ENCODE measurements around the gene IFT81.
A peak's percentile ranks its signal among the peaks of the same experiment; 100 is the strongest.
"Not testable (repeated sequence)": the region's sequence is repeated elsewhere in the genome, so short reads cannot be mapped to it uniquely, and the experiment has no call there.

Gene IFT81

GRCh38 chr12:110107369-110108281 lies 16.5 kb upstream of the IFT81 start:
- DNase-seq: no peak
- in situ Hi-C loops (cut with MboI; ENCODE audit: low pct_unique_long_range_greater_than_20kb, low sequenced_read_pairs): no loop called here

GRCh38 chr12:110108309-110109036 lies 15.7 kb upstream of the IFT81 start:
- no peak for DNase-seq
- in situ Hi-C loops (cut with MboI; ENCODE audit: low pct_unique_long_range_greater_than_20kb, low sequenced_read_pairs): no loop called here

GRCh38 chr12:110109037-110109836 lies 14.9 kb upstream of the IFT81 start:
- in situ Hi-C loops (cut with MboI; ENCODE audit: low pct_unique_long_range_greater_than_20kb, low sequenced_read_pairs): no loop called here
- DNase-seq: no peak

GRCh38 chr12:110109837-110110535 lies 14.2 kb upstream of the IFT81 start:
- DNase-seq: no peak
- in situ Hi-C loops (cut with MboI; ENCODE audit: low pct_unique_long_range_greater_than_20kb, low sequenced_read_pairs): no loop called here

GRCh38 chr12:110111476-110112334 lies 12.5 kb upstream of the IFT81 start:
- in situ Hi-C loops (cut with MboI; ENCODE audit: low pct_unique_long_range_greater_than_20kb, low sequenced_read_pairs): no loop called here
- DNase-seq: no peak

GRCh38 chr12:110112335-110112660 lies 11.9 kb upstream of the IFT81 start:
- in situ Hi-C loops (cut with MboI; ENCODE audit: low pct_unique_long_range_greater_than_20kb, low sequenced_read_pairs): no loop called here
- no peak for DNase-seq

GRCh38 chr12:110114528-110114937 lies 9.6 kb upstream of the IFT81 start:
- in situ Hi-C loops (cut with MboI; ENCODE audit: low pct_unique_long_range_greater_than_20kb, low sequenced_read_pairs): no loop called here
- no peak for DNase-seq

GRCh38 chr12:110115675-110116074 lies 8.5 kb upstream of the IFT81 start:
- in situ Hi-C loops (cut with MboI; ENCODE audit: low pct_unique_long_range_greater_than_20kb, low sequenced_read_pairs): no loop called here
- DNase-seq: no peak

GRCh38 chr12:110116623-110117022 lies 7.5 kb upstream of the IFT81 start:
- in situ Hi-C loops (cut with MboI; ENCODE audit: low pct_unique_long_range_greater_than_20kb, low sequenced_read_pairs): no loop called here

GRCh38 chr12:110117210-110117609 lies 6.9 kb upstream of the IFT81 start:
- DNase-seq; in situ Hi-C loops (cut with MboI; ENCODE audit: low pct_unique_long_range_greater_than_20kb, low sequenced_read_pairs): not testable (repeated sequence)

More at GRCh38 chr12:110116623-110117022, 7.5 kb upstream of the IFT81 start:
- no peak for DNase-seq

- DNase-seq: no peak
- in situ Hi-C loops (cut with MboI; ENCODE audit: low pct_unique_long_range_greater_than_20kb, low sequenced_read_pairs): no loop called here
Measured at GRCh38 chr12:110117956-110118685, 6.0 kb upstream of the IFT81 start.

- in situ Hi-C loops (cut with MboI; ENCODE audit: low pct_unique_long_range_greater_than_20kb, low sequenced_read_pairs): no loop called here
Measured at GRCh38 chr12:110122929-110123328, 1.2 kb upstream of the IFT81 start.

GRCh38 chr12:110123919-110124268 lies 263 bp upstream of the IFT81 start:
- in situ Hi-C loops (cut with MboI; ENCODE audit: low pct_unique_long_range_greater_than_20kb, low sequenced_read_pairs): no loop called here

More at GRCh38 chr12:110122929-110123328, 1.2 kb upstream of the IFT81 start:
- DNase-seq: no peak

GRCh38 chr12:110126557-110126956 lies 2.4 kb downstream of the IFT81 start:
- in situ Hi-C loops (cut with MboI; ENCODE audit: low pct_unique_long_range_greater_than_20kb, low sequenced_read_pairs): no loop called here

More at GRCh38 chr12:110123919-110124268, 263 bp upstream of the IFT81 start:
- DNase-seq: no peak

GRCh38 chr12:110134691-110135411 lies 10.7 kb downstream of the IFT81 start:
- DNase-seq: peak; percentile 20
- in situ Hi-C loops (cut with MboI; ENCODE audit: low pct_unique_long_range_greater_than_20kb, low sequenced_read_pairs): no loop called here

More at GRCh38 chr12:110126557-110126956, 2.4 kb downstream of the IFT81 start:
- DNase-seq: no peak

- DNase-seq: no peak
- in situ Hi-C loops (cut with MboI; ENCODE audit: low pct_unique_long_range_greater_than_20kb, low sequenced_read_pairs): no loop called here
Measured at GRCh38 chr12:110135806-110136205, 11.6 kb downstream of the IFT81 start.

GRCh38 chr12:110137786-110138185 lies 13.6 kb downstream of the IFT81 start:
- DNase-seq: no peak
- in situ Hi-C loops (cut with MboI; ENCODE audit: low pct_unique_long_range_greater_than_20kb, low sequenced_read_pairs): no loop called here

All from KBM-7 (cell line).